Ectodermal cell (in vitro differentiated cells): Measurements from ENCODE around the gene ANGPT4.
"Not testable (repeated sequence)": the region's sequence is repeated elsewhere in the genome, so short reads cannot be mapped to it uniquely, and the experiment has no call there.

ENCODE experiments used
- H3K27ac ChIP-seq: 2 replicates; pipeline ENCODE4 v1.7.0; 2013; ENCODE audit warnings: mild to moderate bottlenecking, low read depth, low read length; ENCODE audit not compliant: insufficient read depth, poor library complexity, severe bottlenecking
- H3K27me3 ChIP-seq: 2 replicates; pipeline ENCODE4 v1.7.0; 2013; ENCODE audit warnings: mild to moderate bottlenecking, low read length; ENCODE audit not compliant: insufficient read depth, control insufficient read depth, poor library complexity, severe bottlenecking
- H3K36me3 ChIP-seq: one replicate; pipeline ENCODE4 v1.7.0; 2013; ENCODE audit warnings: low read length; ENCODE audit not compliant: control insufficient read depth, insufficient read depth
- H3K4me1 ChIP-seq: one replicate; pipeline ENCODE4 v1.7.0; 2013; ENCODE audit warnings: low read length; ENCODE audit not compliant: control insufficient read depth, insufficient read depth
- H3K4me3 ChIP-seq: 2 replicates; pipeline ENCODE4 v1.7.0; 2013; ENCODE audit warnings: low read depth, low read length, control low read depth; ENCODE audit not compliant: insufficient read depth
- H3K9me3 ChIP-seq: 2 replicates; pipeline ENCODE4 v1.7.0; 2013; ENCODE audit warnings: mild to moderate bottlenecking, low read length, moderate library complexity; ENCODE audit not compliant: control insufficient read depth
- WGBS, 2 experiments: methylation state at CpG; one replicate each; pipeline ENCODE4 v1.1.7; 2013; ENCODE audit warnings: missing lambda C conversion rate in 2 of 2; 5-methylcytosine and 5-hydroxymethylcytosine counted together

The ANGPT4 gene

GRCh38 chr20:865440-865839, 50.7 kb downstream of the ANGPT4 start:
- WGBS, 2 experiments = 71 to 90% methylated on average over 1 of the region's 1 CpG
- H3K27me3 ChIP-seq = no peaks in the 10 kb centered on the region
- no peak overlapping the region for H3K4me3 ChIP-seq
- H3K4me1 ChIP-seq = no peaks in the 10 kb centered on the region
- H3K27ac ChIP-seq = no peak overlapping the region
- H3K36me3 ChIP-seq = no peaks in the 10 kb centered on the region
- no peaks in the 10 kb centered on the region for H3K9me3 ChIP-seq

GRCh38 chr20:860891-861290, 55.2 kb downstream of the ANGPT4 start:
- Histone ChIP-seq H3K27ac (no peak overlapping the region), H3K4me1 (no peaks in the 10 kb centered on the region), H3K9me3 (no peaks in the 10 kb centered on the region), H3K36me3 (no peaks in the 10 kb centered on the region), H3K27me3 (no peaks in the 10 kb centered on the region), H3K4me3 (no peak overlapping the region)
- 91 to 100% methylated on average over 2 of the region's 2 CpGs for WGBS, 2 experiments

DNA sequence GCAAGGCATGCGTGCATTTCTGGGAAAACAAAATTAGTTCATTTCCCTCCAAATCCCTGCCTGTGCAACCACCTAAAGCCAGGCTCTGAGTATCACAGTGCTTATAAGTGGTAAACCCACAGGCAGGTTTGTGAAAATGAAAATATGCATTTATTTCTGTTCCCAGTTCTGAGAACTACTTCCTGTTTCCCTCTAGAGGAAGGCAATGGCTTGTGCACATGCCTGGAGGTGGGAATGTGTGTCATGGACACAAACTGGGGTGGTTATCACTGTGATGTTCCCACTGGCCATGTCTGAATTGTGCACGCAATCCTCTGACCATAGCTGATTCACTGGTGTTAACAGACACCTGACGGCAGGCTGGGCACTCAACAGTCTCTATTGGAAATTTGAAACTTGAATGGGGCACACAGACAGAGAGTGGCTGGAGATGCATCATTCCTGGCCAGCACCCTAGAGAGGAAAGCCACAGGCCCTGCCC, 56.3 kb downstream of the ANGPT4 start:
- Histone ChIP-seq H3K27me3 (no peaks in the 10 kb centered on the region), H3K27ac (no peak overlapping the region), H3K4me1 (no peaks in the 10 kb centered on the region), H3K4me3 (no peak overlapping the region), H3K9me3 (no peaks in the 10 kb centered on the region), H3K36me3 (no peaks in the 10 kb centered on the region)
- WGBS, 2 experiments = 60 to 63% methylated on average over 3 of the region's 3 CpGs

GRCh38 chr20:858011-858410, 58.1 kb downstream of the ANGPT4 start:
- 86 to 89% methylated on average over 6 of the region's 6 CpGs for WGBS, 2 experiments
- Histone ChIP-seq H3K4me3 (no peak overlapping the region), H3K36me3 (no peaks in the 10 kb centered on the region), H3K27ac (no peak overlapping the region), H3K27me3 (no peaks in the 10 kb centered on the region), H3K4me1 (no peaks in the 10 kb centered on the region), H3K9me3 (no peaks in the 10 kb centered on the region)

- no peaks in the 10 kb centered on the region for H3K9me3 ChIP-seq
- no peak overlapping the region for H3K27ac ChIP-seq
- no peak overlapping the region for H3K4me3 ChIP-seq
- H3K4me1 ChIP-seq = no peaks in the 10 kb centered on the region
- no peaks in the 10 kb centered on the region for H3K27me3 ChIP-seq
- 83 to 84% methylated on average over 12 of the region's 12 CpGs for WGBS, 2 experiments
- H3K36me3 ChIP-seq = no peaks in the 10 kb centered on the region
Measured at GRCh38 chr20:856361-856775, 59.8 kb downstream of the ANGPT4 start.

DNA sequence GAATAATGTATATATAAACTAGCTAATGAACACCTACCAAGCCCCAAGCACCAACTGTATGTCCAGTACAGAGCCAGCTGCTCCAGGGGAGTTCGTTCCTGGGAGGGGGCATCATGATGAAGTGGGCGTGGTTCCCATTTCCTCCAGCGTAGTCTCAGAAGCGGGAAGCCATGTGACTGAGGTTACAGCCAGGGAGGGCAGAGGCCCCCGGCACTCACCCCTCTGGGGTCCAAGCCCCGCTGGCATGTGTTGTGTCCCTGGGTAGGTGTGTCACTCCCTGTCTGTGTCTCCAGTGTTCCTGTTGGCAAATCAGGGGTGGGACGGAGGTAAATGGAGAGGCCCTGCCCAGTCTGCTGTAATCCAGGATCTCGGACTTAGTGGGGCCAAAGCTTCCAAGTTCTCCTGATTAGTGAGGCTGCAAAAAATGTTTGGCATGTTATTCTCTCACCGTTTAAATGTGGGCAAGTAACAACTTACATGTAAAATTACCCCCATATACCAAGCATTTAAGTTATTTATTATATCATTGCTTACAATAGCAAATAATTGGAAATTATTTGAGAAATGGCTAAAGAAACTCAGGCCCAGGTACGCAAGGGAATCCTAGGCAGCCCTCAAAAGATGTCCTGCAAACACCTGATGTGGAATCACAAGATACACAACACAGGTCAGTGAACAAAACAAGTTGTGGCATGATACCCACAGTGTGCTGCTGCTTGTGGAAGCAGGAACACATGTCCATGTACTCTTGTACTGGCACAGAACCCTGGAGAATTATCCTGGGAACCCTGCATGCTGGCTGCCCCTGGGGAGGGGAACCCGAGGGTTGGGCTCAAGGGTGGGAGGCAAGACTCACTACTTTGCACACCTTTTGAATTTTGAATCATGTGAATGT, 60.4 kb downstream of the ANGPT4 start:
- Histone ChIP-seq H3K4me3 (no peak overlapping the region), H3K9me3 (no peaks in the 10 kb centered on the region), H3K4me1 (no peaks in the 10 kb centered on the region), H3K27me3 (no peaks in the 10 kb centered on the region), H3K36me3 (no peaks in the 10 kb centered on the region), H3K27ac (no peak overlapping the region)
- 74 to 75% methylated on average over 10 to 11 of the region's 11 CpGs for WGBS, 2 experiments

DNA sequence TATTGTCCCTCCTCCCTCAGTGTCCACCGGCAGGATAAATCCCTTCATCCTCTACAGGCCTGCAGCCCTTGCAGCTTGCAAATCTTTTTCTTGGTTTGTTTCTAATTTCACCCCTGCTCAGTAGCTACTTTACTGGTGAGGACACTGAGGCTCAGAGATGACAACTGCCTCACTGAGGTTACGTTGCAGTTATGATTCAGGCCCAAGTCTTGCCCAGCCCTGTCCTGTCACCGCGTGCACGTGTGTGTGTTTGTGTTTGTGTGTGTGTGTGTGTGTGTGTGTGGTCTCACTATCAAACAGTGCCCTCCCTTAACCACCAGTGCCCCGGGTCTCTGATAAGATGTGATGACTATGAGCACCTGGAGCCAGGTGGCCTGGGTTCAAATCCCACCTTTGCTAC, 61.5 kb downstream of the ANGPT4 start:
- Histone ChIP-seq H3K4me3 (no peak overlapping the region), H3K9me3 (no peaks in the 10 kb centered on the region), H3K27ac (no peak overlapping the region), H3K4me1 (no peaks in the 10 kb centered on the region), H3K27me3 (no peaks in the 10 kb centered on the region), H3K36me3 (no peaks in the 10 kb centered on the region)
- WGBS, 2 experiments = 83 to 91% methylated on average over 6 of the region's 6 CpGs

GRCh38 chr20:853406-853996, 62.6 kb downstream of the ANGPT4 start:
- Histone ChIP-seq H3K27ac (no peak overlapping the region), H3K4me3 (no peak overlapping the region), H3K36me3 (no peaks in the 10 kb centered on the region), H3K4me1 (peaks cover 3% of the 10 kb centered on the region), H3K27me3 (no peaks in the 10 kb centered on the region), H3K9me3 (no peaks in the 10 kb centered on the region)
- WGBS, 2 experiments = 95% methylated on average over 4 of the region's 4 CpGs

- not testable (repeated sequence) for H3K4me3 ChIP-seq, H3K9me3 ChIP-seq, H3K27ac ChIP-seq, H3K36me3 ChIP-seq
- Histone ChIP-seq H3K27me3 (peaks cover 20% of the 10 kb centered on the region), H3K4me1 (peaks cover 33% of the 10 kb centered on the region)
- 88 to 91% methylated on average over 8 of the region's 8 CpGs for WGBS, 2 experiments
Measured at GRCh38 chr20:848731-849130, 67.4 kb downstream of the ANGPT4 start.

DNA sequence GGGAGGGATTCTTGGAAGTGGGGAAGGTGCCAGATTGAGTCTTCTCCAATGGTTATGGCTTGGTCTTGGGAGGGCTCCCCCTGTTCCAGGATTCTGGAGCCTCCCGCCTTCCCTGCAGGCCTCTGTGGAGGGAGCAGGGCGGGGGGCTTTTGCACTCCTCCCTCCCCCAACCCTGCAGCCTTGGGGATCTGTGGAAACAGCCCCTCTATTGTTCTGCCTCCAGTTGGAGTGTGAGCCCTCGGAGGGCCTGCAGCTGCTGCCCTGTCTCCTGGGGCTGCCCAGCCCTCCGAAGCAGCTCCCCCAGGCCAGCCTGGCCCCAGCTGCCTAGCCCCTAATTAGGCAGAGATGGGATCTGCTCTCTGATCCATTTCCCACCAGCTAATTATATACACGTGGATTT, 67.9 kb downstream of the ANGPT4 start:
- H3K27ac ChIP-seq = no peak overlapping the region
- peaks cover 33% of the 10 kb centered on the region for H3K4me1 ChIP-seq
- WGBS, 2 experiments = 49 to 56% methylated on average over 5 of the region's 5 CpGs
- no peaks in the 10 kb centered on the region for H3K36me3 ChIP-seq
- no peaks in the 10 kb centered on the region for H3K9me3 ChIP-seq
- no peak overlapping the region for H3K4me3 ChIP-seq
- H3K27me3 ChIP-seq = peaks cover 25% of the 10 kb centered on the region
